Choroid plexus epithelial cell (primary cell): ENCODE measurements around the gene PADI2.
"Not testable (repeated sequence)": the region's sequence is repeated elsewhere in the genome, so short reads cannot be mapped to it uniquely, and the experiment has no call there.

Source experiments
- DNase-seq: peaks from one replicate; pipeline ENCODE4 v3.0.0-alpha.2; 2010; ENCODE audit warnings: low read depth
- H3K4me3 ChIP-seq: 2 replicates; pipeline ENCODE4 v1.5.1; 2011; ENCODE audit warnings: low read depth, mild to moderate bottlenecking, control low read depth, low read length, moderate library complexity
- CTCF ChIP-seq: conservative IDR thresholded peaks from 2 replicates; pipeline ENCODE4 v1.5.1; 2011; ENCODE audit warnings: low read depth, mild to moderate bottlenecking, control low read depth, inconsistent platforms, low read length, moderate library complexity

PADI2 gene

DNA sequence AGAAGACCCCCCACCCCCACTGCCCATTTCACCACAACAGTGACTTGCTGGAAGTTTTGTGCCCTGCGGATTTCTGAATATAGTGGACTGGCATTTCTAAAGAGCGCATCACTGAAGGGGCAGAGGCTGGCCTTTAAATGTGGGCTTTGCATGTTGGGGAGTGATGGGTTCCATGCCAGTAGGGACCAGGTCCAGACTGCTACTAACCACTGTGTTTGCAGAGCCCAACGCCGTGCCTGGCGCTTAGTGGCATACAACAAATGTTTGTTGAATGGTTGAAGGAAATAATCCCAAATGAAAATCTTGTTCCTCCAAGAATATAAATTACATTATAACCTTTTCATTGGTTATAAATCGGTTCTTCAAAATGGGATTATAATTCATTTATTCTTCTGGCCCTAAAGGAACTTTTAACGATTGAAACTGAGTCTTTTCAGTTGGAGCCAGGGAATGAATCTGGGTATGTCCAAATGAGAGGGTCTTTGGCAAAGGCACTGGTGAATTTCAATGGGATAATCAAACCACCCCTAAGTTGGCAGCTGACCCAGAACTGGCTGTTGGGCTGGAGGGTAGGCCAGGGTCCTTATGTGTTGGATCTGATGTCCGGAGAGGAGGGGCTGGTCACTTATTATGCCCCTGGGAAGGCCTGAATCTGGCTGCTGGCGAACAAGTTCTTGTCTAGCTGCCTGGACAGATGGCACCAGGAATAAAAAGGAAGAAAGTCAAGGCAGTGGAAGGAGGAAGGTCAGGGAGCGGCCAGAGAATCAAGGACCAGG lies 51.6 kb downstream of the PADI2 start:
- TF ChIP-seq CTCF = no peak

GRCh38 chr1:17067069-17067426 lies 52.2 kb downstream of the PADI2 start:
- TF ChIP-seq CTCF = no peak
- no peak for DNase-seq
- no peak overlapping the region for H3K4me3 ChIP-seq

More for the DNA sequence above, 51.6 kb downstream of the PADI2 start:
- no peak overlapping the region for H3K4me3 ChIP-seq
- DNase-seq = no peak

DNA sequence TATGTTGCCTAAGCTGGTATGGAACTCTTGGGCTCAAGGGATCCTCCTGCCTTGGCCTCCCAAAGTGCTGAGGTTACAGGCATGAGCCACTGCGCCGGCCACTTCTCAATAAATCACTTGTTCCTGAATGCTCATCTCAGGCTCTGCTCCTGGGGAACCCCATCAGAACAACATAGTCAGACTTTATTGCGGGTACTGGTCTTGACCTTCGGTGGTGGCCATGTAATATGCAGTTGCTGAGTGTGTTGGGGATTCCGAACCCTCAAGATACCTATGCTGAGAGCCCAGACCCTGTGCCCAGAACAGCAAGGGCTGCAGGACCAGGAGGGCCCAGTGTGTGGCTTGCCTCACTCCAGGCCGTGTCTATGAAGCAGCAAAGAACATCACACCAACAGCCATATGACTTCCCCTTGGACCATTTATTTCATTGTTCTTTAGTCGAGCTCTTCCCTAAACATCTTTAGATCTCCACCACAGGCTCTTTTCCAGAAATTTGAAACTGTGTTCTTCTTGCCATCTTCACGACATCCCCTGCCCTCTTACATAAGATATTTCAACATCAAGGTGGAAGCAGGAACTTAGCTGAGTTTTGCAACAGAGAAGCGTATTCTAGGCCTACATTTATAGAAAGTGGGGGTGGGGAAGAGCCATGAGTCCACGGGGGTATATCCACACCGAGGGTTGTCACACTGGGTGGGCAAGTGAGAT lies 52.7 kb downstream of the PADI2 start:
- no peak overlapping the region for H3K4me3 ChIP-seq
- no peak for TF ChIP-seq CTCF
- DNase-seq = no peak

GRCh38 chr1:17065666-17066065 lies 53.6 kb downstream of the PADI2 start:
- DNase-seq = no peak
- H3K4me3 ChIP-seq = no peak overlapping the region
- no peak for TF ChIP-seq CTCF

GRCh38 chr1:17062751-17063150 lies 56.5 kb downstream of the PADI2 start:
- not testable (repeated sequence) for H3K4me3 ChIP-seq
- DNase-seq = peak; percentile 8

DNA sequence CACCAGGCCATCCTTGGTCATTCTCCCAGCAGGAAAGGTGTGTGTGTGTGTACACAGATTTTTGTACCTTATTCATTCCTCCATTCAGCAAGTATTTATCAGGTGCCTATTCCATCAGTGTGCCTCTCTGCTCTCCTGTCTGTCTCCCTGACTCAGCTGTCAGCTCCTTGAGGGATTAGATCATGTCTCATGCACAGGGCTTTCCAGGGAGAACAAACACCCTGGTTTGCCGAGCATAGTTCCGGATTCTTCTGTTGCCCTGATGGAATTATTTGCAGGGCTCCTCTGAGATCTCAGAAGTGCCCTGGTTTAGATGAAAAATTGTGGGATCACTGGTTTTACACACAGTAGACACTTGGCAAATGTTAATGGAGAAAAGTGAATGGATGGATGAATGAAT lies 57.4 kb downstream of the PADI2 start:
- TF ChIP-seq CTCF = no peak
- H3K4me3 ChIP-seq = no peak overlapping the region
- no peak for DNase-seq

GRCh38 chr1:17061486-17061885 lies 57.8 kb downstream of the PADI2 start:
- DNase-seq = no peak
- no peak overlapping the region for H3K4me3 ChIP-seq
- TF ChIP-seq CTCF = no peak
